ENCODE results near the gene ATF4. TPM values are rescaled to one million over a fixed set of nuclear protein-coding genes. Genes with fewer than 3 reads are reported as not detected.

The ATF4 gene
- total and polyA plus RNA-seq, 2 of the 13 experiments (the other 11 are each of a cell fraction or from before 2014, with no cell fraction given) = 486 to 1,297 TPM

- TF ChIP-seq ZNF430 (CRISPR knock-in tag; IDR thresholded peaks at IDR 0.05) = peak; percentile 32; the same call in 1 of the 2 replicates
- TF ChIP-seq KLF6 (CRISPR knock-in tag; IDR thresholded peaks at IDR 0.05) = 0 out of 2 replicates have a peak, but pooled peaks have one; percentile 67
- no peak for TF ChIP-seq ZBTB7A (CRISPR knock-in tag; IDR thresholded peaks at IDR 0.05)
- TF ChIP-seq IRX3 (CRISPR knock-in tag; IDR thresholded peaks at IDR 0.05; ENCODE audit: borderline replicate concordance, low read depth) = no peak
- no peak for TF ChIP-seq MIER2 (CRISPR knock-in tag; IDR thresholded peaks at IDR 0.05)
- peak; percentile 14; the same call in 1 of the 2 replicates for TF ChIP-seq ARNT2 (CRISPR knock-in tag; IDR thresholded peaks at IDR 0.05; ENCODE audit: low read depth)
- TF ChIP-seq NR1H2 (CRISPR knock-in tag; IDR thresholded peaks at IDR 0.05; ENCODE audit: borderline replicate concordance, low read depth) = no peak
- TF ChIP-seq, protein P1, sequence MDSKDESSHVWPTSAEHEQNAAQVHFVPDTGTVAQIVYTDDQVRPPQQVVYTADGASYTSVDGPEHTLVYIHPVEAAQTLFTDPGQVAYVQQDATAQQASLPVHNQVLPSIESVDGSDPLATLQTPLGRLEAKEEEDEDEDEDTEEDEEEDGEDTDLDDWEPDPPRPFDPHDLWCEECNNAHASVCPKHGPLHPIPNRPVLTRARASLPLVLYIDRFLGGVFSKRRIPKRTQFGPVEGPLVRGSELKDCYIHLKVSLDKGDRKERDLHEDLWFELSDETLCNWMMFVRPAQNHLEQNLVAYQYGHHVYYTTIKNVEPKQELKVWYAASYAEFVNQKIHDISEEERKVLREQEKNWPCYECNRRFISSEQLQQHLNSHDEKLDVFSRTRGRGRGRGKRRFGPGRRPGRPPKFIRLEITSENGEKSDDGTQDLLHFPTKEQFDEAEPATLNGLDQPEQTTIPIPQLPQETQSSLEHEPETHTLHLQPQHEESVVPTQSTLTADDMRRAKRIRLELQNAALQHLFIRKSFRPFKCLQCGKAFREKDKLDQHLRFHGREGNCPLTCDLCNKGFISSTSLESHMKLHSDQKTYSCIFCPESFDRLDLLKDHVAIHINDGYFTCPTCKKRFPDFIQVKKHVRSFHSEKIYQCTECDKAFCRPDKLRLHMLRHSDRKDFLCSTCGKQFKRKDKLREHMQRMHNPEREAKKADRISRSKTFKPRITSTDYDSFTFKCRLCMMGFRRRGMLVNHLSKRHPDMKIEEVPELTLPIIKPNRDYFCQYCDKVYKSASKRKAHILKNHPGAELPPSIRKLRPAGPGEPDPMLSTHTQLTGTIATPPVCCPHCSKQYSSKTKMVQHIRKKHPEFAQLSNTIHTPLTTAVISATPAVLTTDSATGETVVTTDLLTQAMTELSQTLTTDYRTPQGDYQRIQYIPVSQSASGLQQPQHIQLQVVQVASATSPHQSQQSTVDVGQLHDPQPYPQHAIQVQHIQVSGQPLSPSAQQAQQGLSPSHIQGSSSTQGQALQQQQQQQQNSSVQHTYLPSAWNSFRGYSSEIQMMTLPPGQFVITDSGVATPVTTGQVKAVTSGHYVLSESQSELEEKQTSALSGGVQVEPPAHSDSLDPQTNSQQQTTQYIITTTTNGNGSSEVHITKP (CRISPR knock-in tag; IDR thresholded peaks at IDR 0.05; ENCODE audit: low read depth) = no peak
- peak; percentile 75; the same call in 1 of the 2 replicates for TF ChIP-seq ZSCAN9 (CRISPR knock-in tag; IDR thresholded peaks at IDR 0.05; ENCODE audit: borderline replicate concordance)
- peak; percentile 67; the same call in 1 of the 2 replicates for TF ChIP-seq ZNF350 (CRISPR knock-in tag; IDR thresholded peaks at IDR 0.05; ENCODE audit: borderline replicate concordance, low read depth)
- no peak for TF ChIP-seq PHB2 (IDR thresholded peaks at IDR 0.05; ENCODE audit: partially characterized antibody)
- no peak for TF ChIP-seq PCBP1 (IDR thresholded peaks at IDR 0.05; ENCODE audit: borderline replicate concordance, low read depth, low read length)
- peak; percentile 92 for TF ChIP-seq SAP130 (CRISPR knock-in tag; IDR thresholded peaks at IDR 0.05; ENCODE audit: low read depth)
- TF ChIP-seq SMYD3 (CRISPR knock-in tag; IDR thresholded peaks at IDR 0.05) = peak; percentile 62; the same call in 1 of the 2 replicates
- no peak for TF ChIP-seq MBD4 (IDR thresholded peaks at IDR 0.05; ENCODE audit: borderline replicate concordance, low read length)
- TF ChIP-seq FOXC1 (CRISPR knock-in tag; IDR thresholded peaks at IDR 0.05; ENCODE audit: borderline replicate concordance) = peak; percentile 92
- TF ChIP-seq, protein P2, sequence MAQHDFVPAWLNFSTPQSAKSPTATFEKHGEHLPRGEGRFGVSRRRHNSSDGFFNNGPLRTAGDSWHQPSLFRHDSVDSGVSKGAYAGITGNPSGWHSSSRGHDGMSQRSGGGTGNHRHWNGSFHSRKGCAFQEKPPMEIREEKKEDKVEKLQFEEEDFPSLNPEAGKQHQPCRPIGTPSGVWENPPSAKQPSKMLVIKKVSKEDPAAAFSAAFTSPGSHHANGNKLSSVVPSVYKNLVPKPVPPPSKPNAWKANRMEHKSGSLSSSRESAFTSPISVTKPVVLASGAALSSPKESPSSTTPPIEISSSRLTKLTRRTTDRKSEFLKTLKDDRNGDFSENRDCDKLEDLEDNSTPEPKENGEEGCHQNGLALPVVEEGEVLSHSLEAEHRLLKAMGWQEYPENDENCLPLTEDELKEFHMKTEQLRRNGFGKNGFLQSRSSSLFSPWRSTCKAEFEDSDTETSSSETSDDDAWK (CRISPR knock-in tag; IDR thresholded peaks at IDR 0.05) = no peak
- TF ChIP-seq, protein P3, sequence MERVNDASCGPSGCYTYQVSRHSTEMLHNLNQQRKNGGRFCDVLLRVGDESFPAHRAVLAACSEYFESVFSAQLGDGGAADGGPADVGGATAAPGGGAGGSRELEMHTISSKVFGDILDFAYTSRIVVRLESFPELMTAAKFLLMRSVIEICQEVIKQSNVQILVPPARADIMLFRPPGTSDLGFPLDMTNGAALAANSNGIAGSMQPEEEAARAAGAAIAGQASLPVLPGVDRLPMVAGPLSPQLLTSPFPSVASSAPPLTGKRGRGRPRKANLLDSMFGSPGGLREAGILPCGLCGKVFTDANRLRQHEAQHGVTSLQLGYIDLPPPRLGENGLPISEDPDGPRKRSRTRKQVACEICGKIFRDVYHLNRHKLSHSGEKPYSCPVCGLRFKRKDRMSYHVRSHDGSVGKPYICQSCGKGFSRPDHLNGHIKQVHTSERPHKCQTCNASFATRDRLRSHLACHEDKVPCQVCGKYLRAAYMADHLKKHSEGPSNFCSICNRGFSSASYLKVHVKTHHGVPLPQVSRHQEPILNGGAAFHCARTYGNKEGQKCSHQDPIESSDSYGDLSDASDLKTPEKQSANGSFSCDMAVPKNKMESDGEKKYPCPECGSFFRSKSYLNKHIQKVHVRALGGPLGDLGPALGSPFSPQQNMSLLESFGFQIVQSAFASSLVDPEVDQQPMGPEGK (CRISPR knock-in tag; IDR thresholded peaks at IDR 0.05) = no peak
- no peak for TF ChIP-seq SUZ12 (IDR thresholded peaks at IDR 0.05; ENCODE audit: low read depth, low read length)
- no peak for TF ChIP-seq IKZF1 (IDR thresholded peaks at IDR 0.05)
Observed at GRCh38 chr22:39532215-39533073, 12.1 kb downstream of the ATF4 start, which contains the start of gene RPS19BP1 (continued).

Data from HepG2 (cell line).